Measurements from ENCODE around the gene SMC5. TPM values are rescaled to one million over a fixed set of nuclear protein-coding genes. Genes with fewer than 3 reads are reported as not detected.

SMC5 gene
- total and polyA plus RNA-seq, 2 donors (not counting 1 experiment from before 2014, with no cell fraction given): 8.9 to 82.1 TPM

GRCh38 chr9:70395652-70396051 is 136.9 kb downstream of the SMC5 start:
- intact Hi-C loops (cut with micrococcal nuclease): loop anchor here (5.0 kb wide), 1 partner anchor 43 kb away; no protein-coding TSS in a partner anchor
- TF ChIP-seq, protein P1, sequence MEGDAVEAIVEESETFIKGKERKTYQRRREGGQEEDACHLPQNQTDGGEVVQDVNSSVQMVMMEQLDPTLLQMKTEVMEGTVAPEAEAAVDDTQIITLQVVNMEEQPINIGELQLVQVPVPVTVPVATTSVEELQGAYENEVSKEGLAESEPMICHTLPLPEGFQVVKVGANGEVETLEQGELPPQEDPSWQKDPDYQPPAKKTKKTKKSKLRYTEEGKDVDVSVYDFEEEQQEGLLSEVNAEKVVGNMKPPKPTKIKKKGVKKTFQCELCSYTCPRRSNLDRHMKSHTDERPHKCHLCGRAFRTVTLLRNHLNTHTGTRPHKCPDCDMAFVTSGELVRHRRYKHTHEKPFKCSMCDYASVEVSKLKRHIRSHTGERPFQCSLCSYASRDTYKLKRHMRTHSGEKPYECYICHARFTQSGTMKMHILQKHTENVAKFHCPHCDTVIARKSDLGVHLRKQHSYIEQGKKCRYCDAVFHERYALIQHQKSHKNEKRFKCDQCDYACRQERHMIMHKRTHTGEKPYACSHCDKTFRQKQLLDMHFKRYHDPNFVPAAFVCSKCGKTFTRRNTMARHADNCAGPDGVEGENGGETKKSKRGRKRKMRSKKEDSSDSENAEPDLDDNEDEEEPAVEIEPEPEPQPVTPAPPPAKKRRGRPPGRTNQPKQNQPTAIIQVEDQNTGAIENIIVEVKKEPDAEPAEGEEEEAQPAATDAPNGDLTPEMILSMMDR (IDR thresholded peaks at IDR 0.05): no peak
- TF ChIP-seq EZH2 (IDR thresholded peaks at IDR 0.05; ENCODE audit: borderline replicate concordance, insufficient read depth, low read depth, low read length, poor library complexity, severe bottlenecking): no peak
- 89% methylated on average over 3 of the region's 6 CpGs for WGBS (ENCODE audit: insufficient coverage)
- Histone ChIP-seq H4K20me1 (ENCODE audit: control insufficient read depth, insufficient read depth, low read length, poor library complexity, severe bottlenecking) (peaks cover 41% of the 10 kb centered on the region), H3K27ac (ENCODE audit: low read length in 2 of 2) (no peak overlapping the region), H3K4me2 (replicated peaks; ENCODE audit: low read depth, low read length, poor library complexity, severe bottlenecking) (no peak overlapping the region), H3K9me3 (ENCODE audit: control extremely low read depth in 1 of 3, control insufficient read depth in 2 of 3, insufficient read depth in 1 of 3, low read length in 2 of 3) (no peaks in the 10 kb centered on the region), H3K36me3 (replicated peaks in 1 of 2; ENCODE audit: control extremely low read depth in 1 of 2, control insufficient read depth in 1 of 2, extremely low read depth in 1 of 2, insufficient read depth in 2 of 2, low read length in 1 of 2) (no peaks in the 10 kb centered on the region), H3K27me3 (replicated peaks in 1 of 4; ENCODE audit: control extremely low read depth in 1 of 4, control insufficient read depth in 3 of 4, insufficient read depth in 4 of 4, low read length in 3 of 4) (no peaks in the 10 kb centered on the region), H3K4me3 (ENCODE audit: control extremely low read depth in 1 of 5, extremely low read depth in 1 of 5, insufficient read depth in 1 of 5, low read depth in 2 of 5, low read length in 4 of 5) (no peak overlapping the region), H3K79me2 (ENCODE audit: control insufficient read depth, insufficient read depth, low read length) (peaks cover 88% of the 10 kb centered on the region), H3K4me1 (ENCODE audit: control insufficient read depth in 2 of 2, insufficient read depth in 2 of 2, low read length in 2 of 2) (peaks cover 40 to 42% of the 10 kb centered on the region in 2 donors), H3K9ac (ENCODE audit: low read length) (no peak overlapping the region), H2AFZ (ENCODE audit: insufficient read depth, low read depth, low read length, poor library complexity, severe bottlenecking) (no peak overlapping the region)
- ATAC-seq (ENCODE audit: low read depth) (no peak), DNase-seq (no peak)
- ChIA-PET CTCF (no interaction called here), POLR2A (no interaction called here)
- no peak overlapping the region for H3K4me3 Mint-ChIP-seq
- peaks cover 64% of the 10 kb centered on the region for H3K4me1 Mint-ChIP-seq
- H3K27ac Mint-ChIP-seq: no peak overlapping the region
- H3K9me3 Mint-ChIP-seq (ENCODE audit: insufficient read depth): no peaks in the 10 kb centered on the region
- H3K27me3 Mint-ChIP-seq: no peaks in the 10 kb centered on the region

GRCh38 chr9:70398145-70398556 is 139.4 kb downstream of the SMC5 start:
- Mint-ChIP-seq H3K9me3 (ENCODE audit: insufficient read depth) (no peaks in the 10 kb centered on the region), H3K4me3 (peak overlapping the region; percentile 61), H3K27ac (peak overlapping the region; percentile 91), H3K27me3 (no peaks in the 10 kb centered on the region), H3K4me1 (peaks cover 52% of the 10 kb centered on the region)
- peaks cover 85% of the 10 kb centered on the region for H3K79me2 ChIP-seq (ENCODE audit: control insufficient read depth, insufficient read depth, low read length)
- peaks cover 33 to 34% of the 10 kb centered on the region in 2 donors for H3K4me1 ChIP-seq (ENCODE audit: control insufficient read depth in 2 of 2, insufficient read depth in 2 of 2, low read length in 2 of 2)
- ChIA-PET POLR2A (interaction anchor here (0.7 kb wide), 2 partner anchors 22 to 1385 kb away, joined by 3 to 8 read pairs; no protein-coding TSS in a partner anchor), CTCF (interaction anchor here (0.8 to 1.5 kb wide), 2 partner anchors 10 to 12 kb away, joined by 4 to 7 read pairs; no protein-coding TSS in a partner anchor)
- peak overlapping the region; percentile 25 to 74 for H3K27ac ChIP-seq (ENCODE audit: low read length in 2 of 2)
- ATAC-seq (ENCODE audit: low read depth): peak; percentile 97
- peak overlapping the region; percentile 64 for H3K4me2 ChIP-seq (replicated peaks; ENCODE audit: low read depth, low read length, poor library complexity, severe bottlenecking)
- no peak overlapping the region for H2AFZ ChIP-seq (ENCODE audit: insufficient read depth, low read depth, low read length, poor library complexity, severe bottlenecking)
- peak overlapping the region in 2 of 5 experiments; percentile 1 to 26 for H3K4me3 ChIP-seq (ENCODE audit: control extremely low read depth in 1 of 5, extremely low read depth in 1 of 5, insufficient read depth in 1 of 5, low read depth in 2 of 5, low read length in 4 of 5)
- no peaks in the 10 kb centered on the region for H3K9me3 ChIP-seq (ENCODE audit: control extremely low read depth in 1 of 3, control insufficient read depth in 2 of 3, insufficient read depth in 1 of 3, low read length in 2 of 3)
- DNase-seq: peak; percentile 81
- peaks cover 21% of the 10 kb centered on the region for H4K20me1 ChIP-seq (ENCODE audit: control insufficient read depth, insufficient read depth, low read length, poor library complexity, severe bottlenecking)
- WGBS (ENCODE audit: insufficient coverage): no CpG with 5 or more reads among the region's 4 CpGs
- TF ChIP-seq, protein P1 (IDR thresholded peaks at IDR 0.05): no peak
- TF ChIP-seq EZH2 (IDR thresholded peaks at IDR 0.05; ENCODE audit: borderline replicate concordance, insufficient read depth, low read depth, low read length, poor library complexity, severe bottlenecking): no peak
- H3K27me3 ChIP-seq (replicated peaks in 1 of 4; ENCODE audit: control extremely low read depth in 1 of 4, control insufficient read depth in 3 of 4, insufficient read depth in 4 of 4, low read length in 3 of 4): no peaks in the 10 kb centered on the region
- intact Hi-C loops (cut with micrococcal nuclease): loop anchor here (1.0 to 5.0 kb wide), 3 partner anchors 8 to 46 kb away; partner anchors contain the start of gene KLF9
- no peaks in the 10 kb centered on the region for H3K36me3 ChIP-seq (replicated peaks in 1 of 2; ENCODE audit: control extremely low read depth in 1 of 2, control insufficient read depth in 1 of 2, extremely low read depth in 1 of 2, insufficient read depth in 2 of 2, low read length in 1 of 2)
- H3K9ac ChIP-seq (ENCODE audit: low read length): peak overlapping the region; percentile 14
